Measurements from ENCODE around the gene CDK3. TPM values are rescaled to one million over a fixed set of nuclear protein-coding genes. Genes with fewer than 3 reads are reported as not detected.

Gene CDK3
- total and polyA plus RNA-seq, 9 of the 15 experiments (the other 6 are each of a cell fraction or from before 2014, with no cell fraction given) = 0.55 to 8.2 (median 4.7) TPM

GRCh38 chr17:76014100-76014924 is 13.7 kb downstream of the CDK3 start:
- ATAC-seq = peak; percentile 97
- Histone ChIP-seq H3K36me3 (ENCODE audit: control insufficient read depth, insufficient read depth, low read length) (no peaks in the 10 kb centered on the region), H3K27ac (ENCODE audit: extremely low read depth, low read depth, low read length) (no peak overlapping the region), H2AFZ (ENCODE audit: low read depth, low read length) (peak overlapping the region; percentile 40; the same call in 1 of the 2 replicates), H3K4me1 (replicated peaks in 1 of 2; ENCODE audit: control insufficient read depth in 2 of 2, insufficient read depth in 2 of 2, low read length in 2 of 2) (peaks cover 0 to 49% of the 10 kb centered on the region in 2 experiments; a peak in 3 of 5 replicates), H3K27me3 (ENCODE audit: control insufficient read depth in 2 of 2, insufficient read depth in 2 of 2, low read length in 2 of 2) (peaks cover 32 to 72% of the 10 kb centered on the region in 2 experiments; a peak in 4 of 5 replicates), H3K9me1 (ENCODE audit: control insufficient read depth, insufficient read depth, low read length) (no peaks in the 10 kb centered on the region), H4K20me1 (replicated peaks; ENCODE audit: control insufficient read depth, insufficient read depth, low read length) (0 out of 2 replicates have a peak, but pooled peaks cover 8% of the 10 kb centered on the region), H3K79me2 (ENCODE audit: control insufficient read depth, insufficient read depth, low read length) (no peaks in the 10 kb centered on the region), H3K9ac (ENCODE audit: insufficient read depth in 1 of 2, low read depth in 2 of 2, low read length in 2 of 2) (peak overlapping the region in 1 of 2 experiments; percentile 73; a peak in 2 of 4 replicates), H3K4me2 (ENCODE audit: insufficient read depth, low read length) (peak overlapping the region; percentile 46; the same call in 1 of the 2 replicates), H3K4me3 (no peak overlapping the region), H3K9me3 (replicated peaks; ENCODE audit: control insufficient read depth, insufficient read depth, low read depth, low read length) (no peaks in the 10 kb centered on the region)
- BruUV-seq (replicated peaks) = no TSS peak
- WGBS (ENCODE audit: insufficient coverage, low coverage, missing lambda C conversion rate) = 4% methylated on average over 19 of the region's 19 CpGs
- FAIRE-seq = peak; percentile 77
- ChIA-PET CTCF (ENCODE audit: low intra/inter-chr PET ratio) (interaction anchor here (0.6 to 1.9 kb wide), 6 partner anchors 107 to 284 kb away, joined by 3 to 13 read pairs (median 4); no protein-coding TSS in a partner anchor), POLR2A (interaction anchor here (0.9 to 1.5 kb wide), 5 partner anchors 9 to 261 kb away, joined by 3 to 8 read pairs (median 7); no protein-coding TSS in a partner anchor)
- peak; percentile 84 to 90 (median 88) for DNase-seq (ENCODE audit: extremely low read depth in 1 of 4, low spot score in 3 of 4)
- intact Hi-C loops (cut with micrococcal nuclease) = loop anchor here (5.0 kb wide), 2 partner anchors 108 to 283 kb away; no protein-coding TSS in a partner anchor
- in situ Hi-C loops (cut with MboI) = no loop called here
- TF ChIP-seq GABPB1 (CRISPR knock-in tag; IDR thresholded peaks at IDR 0.05) = 0 out of 2 replicates have a peak, but pooled peaks have one; percentile 25
- TF ChIP-seq ZNF143 (CRISPR knock-in tag; IDR thresholded peaks at IDR 0.05) = peak; percentile 33
- TF ChIP-seq SMAD4 (CRISPR knock-in tag; conservative IDR thresholded peaks at IDR 0.05) = no peak
- no peak for TF ChIP-seq ZC3H11A (IDR thresholded peaks at IDR 0.05; ENCODE audit: low read depth, low read length)
- TF ChIP-seq SMC3 (conservative IDR thresholded peaks at IDR 0.05; ENCODE audit: insufficient read depth, low read depth, low read length) = peak; percentile 92
- TF ChIP-seq ARID1B (IDR thresholded peaks at IDR 0.05) = no peak
- no peak for TF ChIP-seq MGA (IDR thresholded peaks at IDR 0.05)

Measured in K562 (cell line).